GM12801 (cell line): Measurements from ENCODE around the gene ZNF428.

ENCODE experiments used
- TF ChIP-seq, protein P1 (sequence below): IDR thresholded peaks from one replicate; pipeline ENCODE4 v1.5.1; 2011; ENCODE audit warnings: control low read depth; ENCODE audit not compliant: insufficient read length; ENCODE audit errors: extremely low read depth

ZNF428 gene

GRCh38 chr19:43610493-43610892 lies 8.9 kb downstream of the ZNF428 start:
- TF ChIP-seq, protein P1, sequence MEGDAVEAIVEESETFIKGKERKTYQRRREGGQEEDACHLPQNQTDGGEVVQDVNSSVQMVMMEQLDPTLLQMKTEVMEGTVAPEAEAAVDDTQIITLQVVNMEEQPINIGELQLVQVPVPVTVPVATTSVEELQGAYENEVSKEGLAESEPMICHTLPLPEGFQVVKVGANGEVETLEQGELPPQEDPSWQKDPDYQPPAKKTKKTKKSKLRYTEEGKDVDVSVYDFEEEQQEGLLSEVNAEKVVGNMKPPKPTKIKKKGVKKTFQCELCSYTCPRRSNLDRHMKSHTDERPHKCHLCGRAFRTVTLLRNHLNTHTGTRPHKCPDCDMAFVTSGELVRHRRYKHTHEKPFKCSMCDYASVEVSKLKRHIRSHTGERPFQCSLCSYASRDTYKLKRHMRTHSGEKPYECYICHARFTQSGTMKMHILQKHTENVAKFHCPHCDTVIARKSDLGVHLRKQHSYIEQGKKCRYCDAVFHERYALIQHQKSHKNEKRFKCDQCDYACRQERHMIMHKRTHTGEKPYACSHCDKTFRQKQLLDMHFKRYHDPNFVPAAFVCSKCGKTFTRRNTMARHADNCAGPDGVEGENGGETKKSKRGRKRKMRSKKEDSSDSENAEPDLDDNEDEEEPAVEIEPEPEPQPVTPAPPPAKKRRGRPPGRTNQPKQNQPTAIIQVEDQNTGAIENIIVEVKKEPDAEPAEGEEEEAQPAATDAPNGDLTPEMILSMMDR, result no peak

DNA sequence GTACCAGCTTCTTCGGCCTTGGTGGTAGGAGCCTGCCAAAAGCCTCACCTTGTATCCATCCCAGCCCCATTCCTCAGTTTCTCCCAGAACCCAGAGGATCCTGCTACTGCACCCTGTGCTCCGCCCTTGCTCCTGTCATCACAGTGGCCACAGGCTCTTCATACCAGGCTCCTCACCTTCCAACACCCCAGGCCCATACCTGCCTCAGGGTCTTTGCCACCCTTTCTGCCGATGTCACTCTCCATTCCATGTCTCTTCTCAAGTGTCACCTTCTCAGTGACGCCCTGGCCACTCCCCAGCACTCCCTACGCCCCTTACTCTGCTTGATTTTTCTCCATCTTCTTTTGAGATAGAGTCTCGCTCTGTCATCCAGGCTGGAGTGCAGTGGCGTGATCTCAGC lies 9.6 kb downstream of the ZNF428 start:
- TF ChIP-seq, protein P1, result no peak

DNA sequence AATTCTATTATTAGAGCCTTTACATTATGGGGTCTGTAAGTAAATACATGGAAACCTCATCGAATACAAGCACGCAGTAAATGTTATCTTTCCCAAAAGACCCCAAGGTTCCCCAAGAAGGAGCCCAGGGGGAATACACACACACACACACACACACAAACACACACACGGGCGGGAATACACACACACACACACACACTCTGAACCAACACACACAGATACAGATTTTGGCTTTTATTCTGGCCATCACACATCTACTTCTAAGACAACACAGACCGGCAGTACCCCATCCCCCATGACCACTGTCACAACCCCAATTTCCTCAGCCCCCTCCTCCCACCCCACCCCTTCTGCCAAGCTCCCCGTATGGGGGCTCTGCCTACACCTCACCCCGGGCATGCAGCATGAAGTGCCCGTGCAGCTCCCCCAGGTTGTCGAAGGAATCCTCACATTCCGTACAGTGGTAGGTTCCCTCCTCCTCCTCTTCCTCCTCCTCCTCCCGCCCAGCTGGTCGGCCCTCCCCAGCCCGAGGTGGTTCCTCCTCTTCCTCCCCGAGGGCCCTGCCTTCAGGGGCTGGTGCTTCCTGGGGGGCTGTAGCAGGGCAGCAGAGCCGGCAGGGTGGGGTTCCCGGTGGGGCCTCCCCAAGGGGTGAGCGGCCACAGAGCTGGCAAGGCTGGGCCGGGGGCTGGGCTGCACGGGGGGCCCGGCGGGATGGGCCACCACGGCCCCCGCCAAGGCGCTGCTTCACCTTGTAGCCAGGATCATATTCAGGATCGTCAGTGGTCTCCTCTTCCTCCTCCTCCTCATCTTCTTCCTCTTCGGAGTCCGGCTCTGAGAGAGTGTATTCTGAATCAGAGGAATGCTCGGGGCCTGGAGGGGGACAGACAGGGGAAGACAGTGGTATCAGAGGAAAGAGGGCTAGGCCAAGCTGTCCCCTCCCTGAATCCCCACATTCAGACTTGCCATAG lies 11.9 kb downstream of the ZNF428 start:
- TF ChIP-seq, protein P1, result no peak

- TF ChIP-seq, protein P1, result no peak
These were observed 12.7 kb downstream of the ZNF428 start for GRCh38 chr19:43606569-43607229.

GRCh38 chr19:43605875-43606568 lies 13.4 kb downstream of the ZNF428 start:
- TF ChIP-seq, protein P1, result no peak

GRCh38 chr19:43599635-43600295 lies 19.7 kb downstream of the ZNF428 start:
- TF ChIP-seq, protein P1, result no peak
